HEK293 (cell line): ENCODE measurements around the gene MBD6.

Source experiments
- CTCF ChIA-PET: fragments of 350-600 bp; formaldehyde crosslinking; extraction: SDS; loops from one replicate; lab custom pipeline; 2021; ENCODE audit warnings: antibody characterized with exemption; lab: Yijun Ruan, JAX
- POLR2A ChIA-PET: fragments of 300-600 bp; formaldehyde crosslinking; extraction: SDS; loops from one replicate; lab custom pipeline; 2020; ENCODE audit warnings: antibody characterized with exemption, inconsistent platforms; lab: Yijun Ruan, JAX
- H3K27ac ChIP-seq: fragments of 200-500 bp; sonication (Bioruptor generic); 2 replicates; pipeline ENCODE4 v1.5.1; 2014; ENCODE audit warnings: low read depth, low read length, control low read depth, inconsistent platforms; ENCODE audit errors: extremely low read depth
- H3K36me3 ChIP-seq, 2 experiments: fragments of 200-500 bp in 1 of 2; sonication (Bioruptor generic) in 1 of 2; 1 replicate in 1 of 2; 2 replicates in 1 of 2; pipeline ENCODE4 v1.5.1; 2014 to 2017; ENCODE audit warnings: inconsistent platforms in 2 of 2, low read length in 2 of 2; ENCODE audit not compliant: control insufficient read depth in 2 of 2, insufficient read depth in 1 of 2
- H3K4me1 ChIP-seq: fragments of 200-500 bp; sonication (Bioruptor generic); 2 replicates; pipeline ENCODE4 v1.5.1; 2014; ENCODE audit warnings: mild to moderate bottlenecking, low read length, inconsistent platforms; ENCODE audit not compliant: control insufficient read depth, insufficient read depth
- H3K4me3 ChIP-seq: 2 replicates; pipeline ENCODE4 v1.5.1; 2011; ENCODE audit warnings: low read depth, mild to moderate bottlenecking, control low read depth, low read length, moderate library complexity
- H3K9me3 ChIP-seq: fragments of 200-500 bp; sonication (Bioruptor generic); 2 replicates; pipeline ENCODE4 v1.5.1; 2014; ENCODE audit warnings: low read depth, low read length, inconsistent platforms; ENCODE audit not compliant: control insufficient read depth, insufficient read depth
- GLIS2 ChIP-seq: fragments of 450-650 bp; formaldehyde crosslinking; IDR thresholded peaks from 2 replicates; pipeline ENCODE4 v1.5.1; 2016; ENCODE audit warnings: missing biosample characterization, missing genetic modification characterization
- HIC1 ChIP-seq: fragments of 450-650 bp; formaldehyde crosslinking; IDR thresholded peaks from 2 replicates; pipeline ENCODE4 v1.5.1; 2016; ENCODE audit warnings: missing biosample characterization, missing genetic modification characterization
- HOXA7 ChIP-seq: sonication (generic); formaldehyde crosslinking; IDR thresholded peaks from 2 replicates; pipeline ENCODE4 v1.8.1; 2022; ENCODE audit warnings: missing genetic modification reagents, borderline replicate concordance
- HOXD13 ChIP-seq: sonication (generic); formaldehyde crosslinking; IDR thresholded peaks from 2 replicates; pipeline ENCODE4 v1.8.0; 2022; ENCODE audit warnings: missing genetic modification reagents, borderline replicate concordance
- MZF1 ChIP-seq: fragments of 450-650 bp; formaldehyde crosslinking; IDR thresholded peaks from 2 replicates; pipeline ENCODE4 v1.5.1; 2017; ENCODE audit warnings: missing biosample characterization, missing genetic modification characterization, borderline replicate concordance
- PATZ1 ChIP-seq: fragments of 450-650 bp; formaldehyde crosslinking; IDR thresholded peaks from 2 replicates; pipeline ENCODE4 v1.5.1; 2016; ENCODE audit warnings: missing biosample characterization, missing genetic modification characterization
- SP2 ChIP-seq: fragments of 450-650 bp; formaldehyde crosslinking; IDR thresholded peaks from 2 replicates; pipeline ENCODE4 v1.5.1; 2016; ENCODE audit warnings: missing biosample characterization, missing genetic modification characterization
- ZBTB17 ChIP-seq: fragments of 450-650 bp; formaldehyde crosslinking; IDR thresholded peaks from 2 replicates; pipeline ENCODE4 v1.5.1; 2016; ENCODE audit warnings: missing biosample characterization, missing genetic modification characterization
- ZBTB48 ChIP-seq: fragments of 450-650 bp; formaldehyde crosslinking; IDR thresholded peaks from 2 replicates; pipeline ENCODE4 v1.5.1; 2016; ENCODE audit warnings: missing biosample characterization, missing genetic modification characterization
- ZNF366 ChIP-seq: fragments of 450-650 bp; formaldehyde crosslinking; conservative IDR thresholded peaks from 2 replicates; pipeline ENCODE4 v1.5.1; 2016; ENCODE audit warnings: missing biosample characterization, missing genetic modification characterization
- ZNF600 ChIP-seq: fragments of 450-650 bp; formaldehyde crosslinking; IDR thresholded peaks from 2 replicates; pipeline ENCODE4 v1.5.1; 2016; ENCODE audit warnings: missing biosample characterization, missing genetic modification characterization
- TF ChIP-seq, protein P1 (sequence below): fragments of 450-650 bp; formaldehyde crosslinking; IDR thresholded peaks from 2 replicates; pipeline ENCODE4 v1.5.1; 2016; ENCODE audit warnings: missing biosample characterization, missing genetic modification characterization, borderline replicate concordance

Gene MBD6

DNA sequence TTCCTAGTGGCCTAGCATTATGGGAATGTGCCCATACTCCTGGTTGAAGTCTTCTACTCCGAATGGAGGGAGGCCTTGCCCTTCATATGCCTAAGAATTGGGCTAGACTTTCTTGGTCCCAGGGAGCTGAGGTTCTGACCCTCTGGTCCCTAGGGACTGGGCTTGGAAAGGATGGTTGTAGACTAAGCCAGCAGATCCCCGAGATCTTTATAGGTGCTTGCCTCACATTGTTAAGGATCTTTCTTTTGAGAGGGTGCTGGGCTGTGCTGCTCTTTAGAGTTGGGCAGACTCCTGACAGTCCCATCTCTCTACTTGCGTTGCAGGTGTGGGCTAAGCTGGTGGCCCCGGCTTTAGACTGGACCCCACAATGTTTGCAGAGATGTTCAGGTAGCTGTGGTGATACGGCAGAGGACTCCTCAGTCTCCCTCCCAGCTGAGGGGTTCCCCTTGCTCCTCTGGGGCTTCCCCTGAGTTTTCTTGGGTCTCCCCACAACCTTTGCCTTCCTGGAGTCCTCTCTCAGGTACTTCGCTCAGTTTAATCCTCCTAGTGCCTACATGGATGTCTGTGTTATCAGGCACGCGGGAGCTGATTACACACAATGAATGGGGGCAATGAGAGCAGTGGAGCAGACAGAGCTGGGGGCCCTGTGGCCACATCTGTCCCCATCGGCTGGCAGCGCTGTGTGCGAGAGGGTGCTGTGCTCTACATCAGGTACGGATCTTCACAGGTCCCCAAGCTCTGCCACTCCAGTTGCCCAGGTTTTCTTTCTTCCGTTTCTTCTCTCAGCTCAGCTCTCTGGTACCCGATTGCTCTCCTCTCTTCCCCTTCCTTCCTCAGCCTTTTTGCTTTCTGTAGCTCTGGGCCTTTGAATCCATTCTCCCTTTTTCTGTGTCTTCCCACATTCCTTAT, 1.3 kb downstream of the MBD6 start:
- Histone ChIP-seq H3K4me1 (peaks cover 13% of the 10 kb centered on the region), H3K4me3 (peak overlapping the region; percentile 59), H3K9me3 (no peaks in the 10 kb centered on the region), H3K27ac (peak overlapping the region; percentile 94), H3K36me3 (peaks cover 0 to 55% of the 10 kb centered on the region in 2 experiments; a peak in 1 of 3 replicates)
- CTCF ChIA-PET: interaction anchor here (0.5 to 1.5 kb wide), 3 partner anchors 65 to 370 kb away, joined by 3 to 6 read pairs (median 3); no protein-coding TSS in a partner anchor
- POLR2A ChIA-PET: interaction anchor here (0.7 to 2.6 kb wide), 9 partner anchors 8 to 221 kb away, joined by 3 to 16 read pairs (median 4); partner anchors contain the start of genes DCTN2, PIP4K2C and TSPAN31
- TF ChIP-seq HOXA7 (CRISPR knock-in tag) (no peak), PATZ1 (tag by site-specific recombination) (0 out of 2 replicates have a peak, but pooled peaks have one; percentile 12), ZBTB17 (tag by site-specific recombination) (peak; percentile 77; the same call in 1 of the 2 replicates), ZBTB48 (tag by site-specific recombination) (peak; percentile 31; the same call in 1 of the 2 replicates), HOXD13 (CRISPR knock-in tag) (no peak), HIC1 (0 out of 2 replicates have a peak, but pooled peaks have one; percentile 5), ZNF600 (tag by site-specific recombination) (peak; percentile 54; the same call in 1 of the 2 replicates), ZNF366 (tag by site-specific recombination) (peak; percentile 59)
- TF ChIP-seq, protein P1, sequence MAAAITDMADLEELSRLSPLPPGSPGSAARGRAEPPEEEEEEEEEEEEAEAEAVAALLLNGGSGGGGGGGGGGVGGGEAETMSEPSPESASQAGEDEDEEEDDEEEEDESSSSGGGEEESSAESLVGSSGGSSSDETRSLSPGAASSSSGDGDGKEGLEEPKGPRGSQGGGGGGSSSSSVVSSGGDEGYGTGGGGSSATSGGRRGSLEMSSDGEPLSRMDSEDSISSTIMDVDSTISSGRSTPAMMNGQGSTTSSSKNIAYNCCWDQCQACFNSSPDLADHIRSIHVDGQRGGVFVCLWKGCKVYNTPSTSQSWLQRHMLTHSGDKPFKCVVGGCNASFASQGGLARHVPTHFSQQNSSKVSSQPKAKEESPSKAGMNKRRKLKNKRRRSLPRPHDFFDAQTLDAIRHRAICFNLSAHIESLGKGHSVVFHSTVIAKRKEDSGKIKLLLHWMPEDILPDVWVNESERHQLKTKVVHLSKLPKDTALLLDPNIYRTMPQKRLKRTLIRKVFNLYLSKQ (tag by site-specific recombination): no peak

DNA sequence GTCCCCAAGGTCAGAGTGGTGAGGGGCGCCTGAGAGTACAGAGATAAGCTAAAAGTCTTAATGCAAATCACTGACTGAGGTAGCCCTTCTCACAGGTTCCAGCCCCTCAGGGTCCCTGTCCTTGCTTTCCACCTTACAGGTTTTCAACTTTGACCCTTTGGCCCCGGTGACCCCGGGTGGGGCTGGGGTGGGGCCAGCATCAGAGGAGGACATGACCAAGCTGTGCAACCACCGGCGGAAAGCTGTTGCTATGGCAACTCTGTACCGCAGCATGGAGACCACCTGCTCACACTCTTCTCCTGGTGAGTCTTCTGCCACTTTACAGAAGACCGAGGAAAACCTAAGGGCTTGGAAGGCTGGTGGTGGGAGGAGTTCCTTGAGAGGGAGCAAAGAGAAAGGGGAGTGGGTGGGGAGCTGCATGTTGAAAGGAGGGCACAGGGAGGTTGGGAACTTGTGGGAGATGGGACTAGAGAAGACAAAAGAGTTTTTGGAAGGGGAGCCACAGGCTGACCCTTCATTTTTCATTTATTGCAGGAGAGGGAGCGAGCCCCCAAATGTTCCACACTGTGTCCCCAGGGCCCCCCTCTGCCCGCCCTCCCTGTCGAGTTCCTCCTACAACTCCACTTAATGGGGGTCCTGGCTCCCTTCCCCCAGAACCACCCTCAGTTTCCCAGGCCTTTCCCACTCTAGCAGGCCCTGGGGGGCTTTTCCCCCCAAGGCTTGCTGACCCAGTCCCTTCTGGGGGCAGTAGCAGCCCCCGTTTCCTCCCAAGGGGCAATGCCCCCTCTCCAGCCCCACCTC, 2.4 kb downstream of the MBD6 start:
- H3K27ac ChIP-seq: no peak overlapping the region
- 0 out of 2 replicates have a peak, but pooled peaks have one; percentile 10 for TF ChIP-seq SP2 (tag by site-specific recombination)
- TF ChIP-seq MZF1: no peak
- peak; percentile 61; the same call in 1 of the 2 replicates for TF ChIP-seq GLIS2 (tag by site-specific recombination)
- H3K4me3 ChIP-seq: no peak overlapping the region
- H3K9me3 ChIP-seq: no peaks in the 10 kb centered on the region
- POLR2A ChIA-PET: interaction anchor here (1.0 to 2.6 kb wide), 3 partner anchors 8 to 26 kb away, joined by 4 to 16 read pairs (median 4); partner anchors contain the start of gene DCTN2
- CTCF ChIA-PET: interaction anchor here (1.5 kb wide), 1 partner anchor 201 kb away, joined by 6 read pairs; no protein-coding TSS in a partner anchor
- H3K36me3 ChIP-seq: peaks cover 3 to 59% of the 10 kb centered on the region in 2 experiments; a peak in 1 of 3 replicates
- H3K4me1 ChIP-seq: peaks cover 13% of the 10 kb centered on the region
